ENCODE data around the gene SYMPK.
A peak's percentile ranks its signal among the peaks of the same experiment; 100 is the strongest.
"Not testable (repeated sequence)": the region's sequence is repeated elsewhere in the genome, so short reads cannot be mapped to it uniquely, and the experiment has no call there.

Gene SYMPK

GRCh38 chr19:45885556-45886426 is 22.8 kb upstream of the SYMPK start, which contains the start of gene IRF2BP1:
IRF2BP1 (minus strand) TSS chr19:45886141; CDS start chr19:45885774, 367 bp downstream.
- peak; percentile 93 for DNase-seq (ENCODE audit: low spot score)

DNA sequence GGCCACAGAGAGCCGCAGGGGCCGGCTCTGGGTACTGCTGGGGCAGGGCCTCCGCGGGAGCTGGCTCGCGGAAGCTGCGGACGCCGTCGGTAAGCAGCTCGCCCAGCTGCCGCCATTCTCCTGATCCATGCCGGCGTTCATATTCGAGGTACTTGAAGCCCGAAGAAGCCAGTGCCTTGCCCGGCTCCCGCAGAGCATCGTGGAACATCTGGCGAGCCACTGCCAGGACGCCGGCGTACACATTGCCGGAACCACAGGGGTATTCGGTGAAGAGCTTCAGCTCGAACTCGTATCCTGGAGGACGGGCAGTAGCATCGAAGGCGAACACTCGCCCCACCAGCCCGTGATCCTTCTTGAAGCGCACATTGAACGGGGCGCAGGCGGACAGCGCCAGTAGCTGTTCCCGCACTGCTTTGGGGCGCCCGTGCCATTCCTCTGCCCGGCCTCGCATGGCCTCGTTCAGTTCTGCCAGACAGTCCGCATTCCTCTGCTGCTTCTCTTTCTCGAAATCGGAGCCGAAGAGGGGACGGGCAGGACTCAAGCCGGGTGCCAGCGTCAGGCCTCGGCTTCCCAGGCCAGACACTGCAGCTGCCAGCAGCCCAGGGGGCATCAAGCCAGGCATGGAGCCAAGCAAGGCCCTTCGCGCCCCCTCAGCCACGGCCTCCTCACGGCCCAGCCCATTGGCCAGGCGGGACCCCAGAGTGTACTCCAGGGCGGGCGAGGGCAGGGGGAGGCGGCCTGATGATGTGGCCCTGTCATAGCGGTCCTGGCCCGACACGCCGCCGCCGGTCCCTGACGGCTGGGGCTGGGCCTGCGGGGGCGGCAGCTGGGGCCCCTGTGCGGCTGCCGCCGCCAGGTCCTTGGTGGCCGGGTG is 22.0 kb upstream of the SYMPK start:
- no peak for DNase-seq (ENCODE audit: low spot score)

DNA sequence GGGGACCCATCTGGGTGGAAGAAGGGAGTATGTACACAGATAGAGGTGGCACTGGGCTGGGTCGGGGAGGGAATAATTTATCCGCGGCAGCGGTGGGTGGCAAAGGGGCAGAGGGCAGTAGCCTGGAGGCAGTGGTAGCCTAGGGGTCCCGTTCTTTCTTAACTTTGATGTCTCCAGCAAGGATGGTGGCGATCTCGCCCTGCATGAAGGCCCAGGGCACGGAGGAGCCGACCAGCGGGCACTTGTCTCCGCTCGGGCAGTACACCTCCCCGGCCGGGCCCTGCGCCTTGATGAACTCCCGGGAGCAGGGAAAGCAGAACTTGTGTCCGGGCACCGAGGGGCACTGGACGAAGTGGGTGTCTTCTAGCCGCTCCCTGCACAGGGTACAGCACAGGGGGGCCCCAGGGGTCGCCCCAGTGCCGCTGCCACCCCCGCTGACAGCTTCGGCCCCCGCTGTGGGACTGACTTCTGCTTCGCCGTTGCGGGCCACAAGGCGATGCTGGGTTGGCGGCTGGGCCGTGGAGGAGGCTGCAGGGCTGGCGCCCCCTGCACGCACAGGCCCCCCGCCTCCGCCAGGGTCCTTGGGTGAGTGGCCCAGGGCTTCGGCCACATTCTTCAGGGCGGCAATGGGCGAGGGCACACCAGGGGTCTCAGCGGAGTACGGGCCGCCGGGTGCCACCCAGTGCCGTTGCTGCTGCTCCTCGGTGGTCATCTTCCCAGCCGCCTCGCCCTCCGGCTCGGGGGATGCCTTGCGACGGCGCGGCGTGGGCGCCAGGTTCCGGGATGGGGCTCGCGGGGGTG is 21.1 kb upstream of the SYMPK start:
- no peak for DNase-seq (ENCODE audit: low spot score)

- DNase-seq (ENCODE audit: low spot score), result no peak
These were observed 20.6 kb upstream of the SYMPK start for GRCh38 chr19:45883586-45883880.

- DNase-seq (ENCODE audit: low spot score), result peak; percentile 66
These were observed 20.0 kb upstream of the SYMPK start for GRCh38 chr19:45882652-45883585.

DNA sequence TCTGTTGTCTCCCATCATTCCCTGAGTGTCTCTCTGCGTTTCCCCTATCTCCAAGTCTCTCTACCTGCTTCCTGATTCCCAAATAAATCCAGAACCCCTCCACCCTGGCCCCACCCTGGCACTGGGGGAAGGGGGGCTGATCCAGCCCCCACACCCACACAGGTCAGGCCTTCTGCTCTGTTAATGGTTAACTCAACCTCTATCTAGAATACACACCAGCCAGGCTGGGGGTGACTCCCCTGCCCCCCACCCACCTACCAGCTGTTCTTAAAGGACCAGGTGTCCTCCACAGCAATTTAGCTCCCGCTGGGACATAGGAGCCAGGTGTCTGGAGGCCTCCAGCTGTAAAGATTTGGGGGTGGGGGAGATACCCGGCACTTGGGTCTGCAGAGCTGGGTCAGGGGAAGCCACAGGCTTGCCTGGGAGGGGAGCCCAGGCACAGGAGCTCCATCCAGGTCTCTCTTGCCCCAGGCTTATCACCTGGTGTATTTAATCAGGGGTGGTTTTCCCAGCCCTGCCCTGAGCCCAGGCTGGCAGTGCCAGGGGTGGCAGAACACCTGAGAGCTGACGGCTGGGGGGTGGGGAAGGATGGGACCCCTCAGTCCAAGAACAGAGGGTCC is 19.1 kb upstream of the SYMPK start:
- no peak for DNase-seq (ENCODE audit: low spot score)

DNA sequence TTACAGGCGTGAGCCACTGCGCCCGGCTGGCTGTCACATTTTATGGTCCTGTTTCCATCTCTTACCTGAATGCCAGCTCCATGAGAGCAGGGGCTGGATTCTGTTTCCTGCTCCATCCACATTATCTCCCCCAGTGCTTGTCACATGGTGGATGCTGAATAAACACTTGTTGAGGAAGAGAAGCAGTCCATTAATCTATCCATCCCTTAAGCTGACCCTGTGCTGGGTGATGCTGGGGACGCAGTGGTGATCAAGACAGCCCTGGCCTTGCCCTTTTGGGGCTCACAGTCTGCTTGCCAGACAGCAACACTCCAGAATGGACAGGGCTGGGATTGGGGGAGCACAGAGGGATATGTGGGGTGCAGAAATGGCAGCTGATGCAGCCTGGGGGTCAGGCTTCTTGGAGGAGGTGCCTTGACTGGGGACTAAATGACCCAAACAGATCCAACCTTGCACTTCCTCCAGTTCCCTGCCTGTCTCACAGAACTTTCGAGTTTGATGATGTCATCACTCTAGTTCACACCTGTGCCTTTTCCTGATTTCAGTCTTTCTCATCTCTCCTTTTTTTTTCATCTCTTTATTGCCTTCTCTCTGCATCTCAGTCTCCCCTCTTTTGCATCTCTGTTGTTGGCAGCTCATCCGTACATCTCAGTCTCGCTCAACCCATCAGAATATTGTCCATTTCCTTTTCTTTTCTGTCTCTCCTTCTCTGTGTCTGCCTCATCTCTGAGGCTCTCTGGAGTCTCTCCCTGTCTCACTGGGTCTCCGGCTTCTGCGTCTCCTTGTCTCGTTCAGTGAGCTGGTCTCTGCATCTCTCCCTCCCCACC is 18.3 kb upstream of the SYMPK start:
- no peak for DNase-seq (ENCODE audit: low spot score)

- DNase-seq (ENCODE audit: low spot score), result no peak
These were observed 17.0 kb upstream of the SYMPK start for GRCh38 chr19:45879971-45880370.

DNA sequence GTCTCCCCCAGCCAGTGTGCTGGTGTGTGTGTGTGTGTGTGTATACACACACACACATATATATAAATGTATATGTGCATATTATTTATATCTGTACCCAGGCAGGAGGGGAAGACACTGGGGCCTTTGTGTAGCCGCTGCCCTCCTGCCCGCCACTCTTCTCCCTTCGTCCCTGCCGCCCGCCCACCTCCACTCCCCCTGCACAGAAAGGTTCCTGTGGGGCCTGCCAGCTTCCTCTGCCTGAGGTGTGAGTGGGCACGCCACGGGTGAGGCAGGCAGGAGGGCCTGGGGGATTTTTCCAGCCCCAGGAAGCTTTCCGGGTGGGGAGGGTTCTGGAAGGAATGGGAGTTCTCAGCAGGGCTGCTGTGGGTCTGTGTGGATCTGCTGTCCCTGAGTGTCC is 16.1 kb upstream of the SYMPK start:
- DNase-seq (ENCODE audit: low spot score), result no peak

GRCh38 chr19:45878043-45878794 is 15.3 kb upstream of the SYMPK start:
- DNase-seq (ENCODE audit: low spot score), result no peak

- no peak for DNase-seq (ENCODE audit: low spot score)
These were observed 13.7 kb upstream of the SYMPK start for GRCh38 chr19:45876411-45877197.

GRCh38 chr19:45876161-45876410 is 13.1 kb upstream of the SYMPK start:
- DNase-seq (ENCODE audit: low spot score), result no peak

- DNase-seq (ENCODE audit: low spot score), result no peak
These were observed 11.6 kb upstream of the SYMPK start for GRCh38 chr19:45874620-45874966.

DNA sequence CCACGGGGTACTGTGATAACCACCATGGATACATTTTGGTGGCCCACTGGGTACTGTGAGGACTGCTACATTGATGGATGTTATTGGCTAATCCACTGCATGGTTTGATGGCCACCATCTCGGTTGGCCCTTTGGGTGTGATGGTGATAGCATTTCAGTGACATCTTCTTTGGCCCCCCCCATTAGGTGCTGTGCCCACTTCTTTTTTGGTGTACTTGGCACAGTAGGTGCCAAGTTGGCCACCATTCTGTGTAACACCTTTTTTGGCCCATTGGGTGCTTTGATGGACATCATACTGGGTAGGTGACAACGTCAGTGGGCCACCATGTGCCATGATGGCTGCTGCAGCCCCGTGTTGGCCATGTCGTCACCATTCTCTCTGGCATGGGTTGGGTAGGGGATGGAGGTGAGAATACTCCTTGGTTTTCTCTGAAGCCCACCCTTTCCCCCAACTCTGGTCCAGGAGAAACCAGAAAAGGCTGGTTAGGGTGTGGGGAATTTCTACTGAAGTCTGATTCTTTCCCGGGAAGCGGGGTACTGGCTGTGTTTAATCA is 10.3 kb upstream of the SYMPK start:
- DNase-seq (ENCODE audit: low spot score), result no peak

DNA sequence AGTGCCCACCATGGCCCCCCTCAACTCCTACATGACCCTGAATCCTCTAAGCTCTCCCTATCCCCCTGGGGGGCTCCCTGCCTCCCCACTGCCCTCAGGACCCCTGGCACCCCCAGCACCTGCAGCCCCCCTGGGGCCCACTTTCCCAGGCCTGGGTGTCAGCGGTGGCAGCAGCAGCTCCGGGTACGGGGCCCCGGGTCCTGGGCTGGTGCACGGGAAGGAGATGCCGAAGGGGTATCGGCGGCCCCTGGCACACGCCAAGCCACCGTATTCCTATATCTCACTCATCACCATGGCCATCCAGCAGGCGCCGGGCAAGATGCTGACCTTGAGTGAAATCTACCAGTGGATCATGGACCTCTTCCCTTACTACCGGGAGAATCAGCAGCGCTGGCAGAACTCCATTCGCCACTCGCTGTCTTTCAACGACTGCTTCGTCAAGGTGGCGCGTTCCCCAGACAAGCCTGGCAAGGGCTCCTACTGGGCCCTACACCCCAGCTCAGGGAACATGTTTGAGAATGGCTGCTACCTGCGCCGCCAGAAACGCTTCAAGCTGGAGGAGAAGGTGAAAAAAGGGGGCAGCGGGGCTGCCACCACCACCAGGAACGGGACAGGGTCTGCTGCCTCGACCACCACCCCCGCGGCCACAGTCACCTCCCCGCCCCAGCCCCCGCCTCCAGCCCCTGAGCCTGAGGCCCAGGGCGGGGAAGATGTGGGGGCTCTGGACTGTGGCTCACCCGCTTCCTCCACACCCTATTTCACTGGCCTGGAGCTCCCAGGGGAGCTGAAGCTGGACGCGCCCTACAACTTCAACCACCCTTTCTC is 9.4 kb upstream of the SYMPK start:
- DNase-seq (ENCODE audit: low spot score), result no peak

DNA sequence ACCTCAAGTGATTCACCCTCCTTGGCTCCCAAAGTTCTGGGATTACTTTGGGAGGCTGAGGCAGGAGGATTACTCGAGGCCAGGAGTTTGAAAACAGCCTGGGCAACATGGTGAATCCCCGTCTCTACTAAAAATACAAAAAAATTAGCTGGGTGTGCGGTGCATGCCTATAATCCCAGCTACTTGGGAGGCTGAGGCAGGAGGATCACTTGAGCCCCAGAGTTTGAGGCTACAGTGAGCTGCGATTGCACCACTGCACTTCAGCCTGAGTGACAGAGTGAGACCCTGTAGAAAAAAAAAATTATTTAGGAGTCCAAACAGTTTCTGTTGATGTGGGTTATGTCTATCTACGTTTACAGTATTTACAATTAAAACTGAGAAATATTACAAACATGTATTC is 7.9 kb upstream of the SYMPK start:
- no peak for DNase-seq (ENCODE audit: low spot score)

GRCh38 chr19:45867241-45867640 is 4.3 kb upstream of the SYMPK start:
- not testable (repeated sequence) for DNase-seq (ENCODE audit: low spot score)

Data from cerebellar cortex (tissue), 1 donor.